PFSK-1 (cell line): Measurements from ENCODE around the gene GJB2.

Source experiments
- FOXP2 ChIP-seq: optimal IDR thresholded peaks from 2 replicates; pipeline ENCODE3; 2011; ENCODE audit warnings: borderline replicate concordance, control low read depth, inconsistent platforms; ENCODE audit not compliant: insufficient read depth; ENCODE audit errors: extremely low read length, extremely low read depth
- POLR2AphosphoS5 ChIP-seq: IDR thresholded peaks from 2 replicates; pipeline ENCODE4 v1.6.1; 2012; ENCODE audit warnings: low read depth, mild to moderate bottlenecking, control low read depth, low read length, moderate library complexity
- SIN3A ChIP-seq: IDR thresholded peaks from 2 replicates; pipeline ENCODE4 v1.6.1; 2012; ENCODE audit warnings: mild to moderate bottlenecking, low read length, moderate library complexity, borderline replicate concordance; ENCODE audit not compliant: insufficient read depth
- TAF1 ChIP-seq: IDR thresholded peaks from 2 replicates; pipeline ENCODE4 v1.6.1; 2012; ENCODE audit warnings: low read length, control low read depth, borderline replicate concordance; ENCODE audit not compliant: insufficient read depth
- TF ChIP-seq, protein P1 (sequence below), 2 experiments: IDR thresholded peaks; 2 replicates each; pipeline versions ENCODE4 v1.6.1 to v1.8.0; 2011 to 2012; ENCODE audit warnings: low read depth in 2 of 2, low read length in 2 of 2, control low read depth in 1 of 2, inconsistent platforms in 1 of 2, mild to moderate bottlenecking in 1 of 2, moderate library complexity in 1 of 2; ENCODE audit not compliant: insufficient read depth in 1 of 2

DNA sequence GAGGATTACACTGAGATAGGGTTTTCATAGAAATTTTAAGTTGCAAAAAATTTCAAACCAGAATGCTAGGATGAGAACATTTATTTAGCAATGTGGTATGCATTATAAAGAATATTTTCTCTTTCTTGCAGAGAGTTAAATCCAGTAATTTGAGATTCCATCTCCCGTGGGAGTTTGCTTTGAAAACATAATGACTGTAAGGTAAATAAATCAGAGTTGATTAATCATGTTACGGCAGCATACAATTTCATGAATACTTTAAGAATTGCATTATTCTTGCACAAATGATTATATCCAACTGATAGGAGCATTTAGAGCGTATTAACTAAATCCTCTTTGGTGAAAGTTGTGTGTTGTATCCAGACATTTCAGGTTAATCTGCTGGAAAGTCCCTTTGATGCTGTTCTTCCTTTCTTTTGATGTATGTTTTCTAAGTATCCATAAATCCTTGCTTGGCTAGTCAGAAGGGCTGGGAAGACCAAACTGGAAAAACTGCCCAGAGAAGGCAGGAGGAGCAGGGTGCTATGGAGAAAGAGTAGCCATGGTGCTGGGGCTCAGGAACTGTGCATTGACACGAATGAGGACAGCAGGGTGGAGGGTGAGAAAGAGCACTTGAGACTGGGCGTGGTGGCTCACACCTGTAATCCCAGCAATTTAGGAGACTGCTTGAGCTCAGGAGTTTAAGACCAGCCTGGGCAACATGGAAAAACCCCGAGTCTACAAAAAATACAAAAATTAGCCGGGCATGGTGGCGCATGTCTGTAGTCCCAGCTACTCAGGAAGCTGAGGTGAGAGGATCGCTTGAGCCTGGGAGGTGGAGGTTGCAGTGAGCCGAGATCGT lies 27.1 kb downstream of the GJB2 start:
- no peak for TF ChIP-seq SIN3A
- TF ChIP-seq, protein P1, sequence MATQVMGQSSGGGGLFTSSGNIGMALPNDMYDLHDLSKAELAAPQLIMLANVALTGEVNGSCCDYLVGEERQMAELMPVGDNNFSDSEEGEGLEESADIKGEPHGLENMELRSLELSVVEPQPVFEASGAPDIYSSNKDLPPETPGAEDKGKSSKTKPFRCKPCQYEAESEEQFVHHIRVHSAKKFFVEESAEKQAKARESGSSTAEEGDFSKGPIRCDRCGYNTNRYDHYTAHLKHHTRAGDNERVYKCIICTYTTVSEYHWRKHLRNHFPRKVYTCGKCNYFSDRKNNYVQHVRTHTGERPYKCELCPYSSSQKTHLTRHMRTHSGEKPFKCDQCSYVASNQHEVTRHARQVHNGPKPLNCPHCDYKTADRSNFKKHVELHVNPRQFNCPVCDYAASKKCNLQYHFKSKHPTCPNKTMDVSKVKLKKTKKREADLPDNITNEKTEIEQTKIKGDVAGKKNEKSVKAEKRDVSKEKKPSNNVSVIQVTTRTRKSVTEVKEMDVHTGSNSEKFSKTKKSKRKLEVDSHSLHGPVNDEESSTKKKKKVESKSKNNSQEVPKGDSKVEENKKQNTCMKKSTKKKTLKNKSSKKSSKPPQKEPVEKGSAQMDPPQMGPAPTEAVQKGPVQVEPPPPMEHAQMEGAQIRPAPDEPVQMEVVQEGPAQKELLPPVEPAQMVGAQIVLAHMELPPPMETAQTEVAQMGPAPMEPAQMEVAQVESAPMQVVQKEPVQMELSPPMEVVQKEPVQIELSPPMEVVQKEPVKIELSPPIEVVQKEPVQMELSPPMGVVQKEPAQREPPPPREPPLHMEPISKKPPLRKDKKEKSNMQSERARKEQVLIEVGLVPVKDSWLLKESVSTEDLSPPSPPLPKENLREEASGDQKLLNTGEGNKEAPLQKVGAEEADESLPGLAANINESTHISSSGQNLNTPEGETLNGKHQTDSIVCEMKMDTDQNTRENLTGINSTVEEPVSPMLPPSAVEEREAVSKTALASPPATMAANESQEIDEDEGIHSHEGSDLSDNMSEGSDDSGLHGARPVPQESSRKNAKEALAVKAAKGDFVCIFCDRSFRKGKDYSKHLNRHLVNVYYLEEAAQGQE (IDR thresholded peaks at IDR 0.05; ENCODE audit: insufficient read depth in 1 of 2, low read depth in 2 of 2, low read length in 2 of 2) = no peak
- TF ChIP-seq POLR2AphosphoS5 = no peak
- no peak for TF ChIP-seq TAF1
- no peak for TF ChIP-seq FOXP2
